BLaER1 (cell line): ENCODE measurements around the gene LRRC8C.

Experiments
- H3K27ac ChIP-seq: shearing (Covaris generic); formaldehyde crosslinking; 2 replicates; pipeline ENCODE4 v1.8.1; 2022
- H3K27me3 ChIP-seq: shearing (Covaris generic); formaldehyde crosslinking; 2 replicates; pipeline ENCODE4 v1.8.1; 2022
- H3K36me3 ChIP-seq: shearing (Covaris generic); formaldehyde crosslinking; 2 replicates; pipeline ENCODE4 v1.8.1; 2022
- H3K4me1 ChIP-seq: shearing (Covaris generic); formaldehyde crosslinking; 2 replicates; pipeline ENCODE4 v1.8.1; 2022
- H3K4me2 ChIP-seq: shearing (Covaris generic); formaldehyde crosslinking; 2 replicates; pipeline ENCODE4 v1.8.1; 2022
- H3K4me3 ChIP-seq: shearing (Covaris generic); formaldehyde crosslinking; 2 replicates; pipeline ENCODE4 v1.8.1; 2022
- H3K9ac ChIP-seq: shearing (Covaris generic); formaldehyde crosslinking; 2 replicates; pipeline ENCODE4 v1.8.1; 2022
- H3K9me3 ChIP-seq: shearing (Covaris generic); formaldehyde crosslinking; 2 replicates; pipeline ENCODE4 v1.8.1; 2022
- H4K20me1 ChIP-seq: shearing (Covaris generic); formaldehyde crosslinking; 2 replicates; pipeline ENCODE4 v1.8.1; 2022
- Cebpa-rat ChIP-seq: shearing (Covaris generic); IDR thresholded peaks from 2 replicates; pipeline ENCODE4 v1.8.1; 2022

Gene LRRC8C

DNA sequence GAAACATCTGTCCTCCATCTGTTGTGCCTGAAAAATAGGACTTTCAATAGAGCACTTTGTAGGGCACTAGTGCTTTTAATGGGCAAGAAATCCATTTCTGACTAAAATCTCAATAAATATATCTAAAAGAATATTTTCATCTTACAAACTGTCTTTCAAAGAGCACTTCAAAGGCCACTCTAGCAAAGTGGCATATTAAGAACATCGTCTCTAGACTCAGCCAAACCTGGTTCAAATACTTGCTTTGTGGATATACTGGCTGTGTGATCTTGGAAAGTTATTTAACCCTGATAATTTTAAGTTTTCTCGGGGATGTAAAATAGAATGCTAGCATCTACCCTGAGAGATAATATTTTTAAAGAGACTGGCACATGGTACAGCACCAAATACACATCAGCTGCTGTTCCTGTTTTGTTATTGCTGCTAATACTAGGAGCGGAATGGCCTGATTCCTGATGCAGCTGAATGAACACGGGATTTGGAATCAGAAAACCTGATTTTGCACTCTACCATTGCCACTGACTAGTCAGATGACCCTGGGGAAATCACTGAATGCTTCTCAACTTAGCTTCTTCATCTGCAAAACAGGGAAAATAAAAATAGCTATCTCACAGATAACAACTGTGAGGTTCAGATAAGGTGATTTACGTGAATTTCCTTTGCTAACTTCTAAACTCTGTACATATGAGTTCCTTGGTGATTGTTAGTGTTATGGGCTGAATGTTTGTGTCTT lies 25.2 kb upstream of the LRRC8C start:
- H3K27ac ChIP-seq, result no peak overlapping the region
- peak overlapping the region; percentile 49 for H3K4me2 ChIP-seq
- TF ChIP-seq Cebpa-rat, result no peak
- peaks cover 23% of the 10 kb centered on the region for H3K36me3 ChIP-seq
- no peaks in the 10 kb centered on the region for H4K20me1 ChIP-seq
- peaks cover 45% of the 10 kb centered on the region for H3K4me1 ChIP-seq
- H3K9ac ChIP-seq, result no peak overlapping the region
- H3K9me3 ChIP-seq, result no peaks in the 10 kb centered on the region
- no peak overlapping the region for H3K4me3 ChIP-seq
- H3K27me3 ChIP-seq, result no peaks in the 10 kb centered on the region

DNA sequence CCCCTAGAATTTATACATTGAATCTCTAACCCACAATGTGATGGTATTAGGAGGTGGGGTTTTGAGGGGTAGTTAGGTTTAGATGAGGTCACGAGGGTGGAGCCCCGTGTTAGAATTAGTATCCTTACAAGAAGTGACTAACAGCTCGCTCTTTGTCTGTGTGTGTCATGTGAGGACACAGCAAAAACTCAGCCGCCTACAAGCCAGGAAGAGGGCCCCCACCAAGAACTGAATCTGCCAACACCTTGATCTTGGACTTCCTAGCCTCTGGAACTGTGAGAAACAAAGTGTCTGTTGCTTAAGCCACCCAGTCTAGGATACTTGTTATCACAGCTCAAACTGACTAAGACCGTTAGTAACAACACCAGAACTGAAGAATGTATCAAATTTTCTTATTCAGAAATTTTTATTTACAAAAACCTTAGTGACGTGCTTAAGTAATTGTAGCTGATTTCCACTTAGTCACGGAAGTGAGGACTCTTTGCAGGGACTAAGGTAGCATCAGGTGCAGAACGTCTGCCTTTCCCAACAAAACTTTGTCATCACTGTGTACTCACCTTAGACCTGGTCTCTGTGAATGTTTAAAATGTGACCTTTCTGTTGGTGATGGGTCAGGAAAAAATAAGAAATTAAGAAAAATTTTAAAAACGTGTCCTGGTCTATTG lies 24.5 kb upstream of the LRRC8C start:
- Histone ChIP-seq H3K27me3 (no peaks in the 10 kb centered on the region), H3K4me2 (peak overlapping the region; percentile 49), H3K36me3 (peaks cover 23% of the 10 kb centered on the region), H3K4me1 (peaks cover 45% of the 10 kb centered on the region), H4K20me1 (no peaks in the 10 kb centered on the region), H3K9ac (no peak overlapping the region), H3K27ac (no peak overlapping the region), H3K9me3 (no peaks in the 10 kb centered on the region), H3K4me3 (no peak overlapping the region)
- no peak for TF ChIP-seq Cebpa-rat

DNA sequence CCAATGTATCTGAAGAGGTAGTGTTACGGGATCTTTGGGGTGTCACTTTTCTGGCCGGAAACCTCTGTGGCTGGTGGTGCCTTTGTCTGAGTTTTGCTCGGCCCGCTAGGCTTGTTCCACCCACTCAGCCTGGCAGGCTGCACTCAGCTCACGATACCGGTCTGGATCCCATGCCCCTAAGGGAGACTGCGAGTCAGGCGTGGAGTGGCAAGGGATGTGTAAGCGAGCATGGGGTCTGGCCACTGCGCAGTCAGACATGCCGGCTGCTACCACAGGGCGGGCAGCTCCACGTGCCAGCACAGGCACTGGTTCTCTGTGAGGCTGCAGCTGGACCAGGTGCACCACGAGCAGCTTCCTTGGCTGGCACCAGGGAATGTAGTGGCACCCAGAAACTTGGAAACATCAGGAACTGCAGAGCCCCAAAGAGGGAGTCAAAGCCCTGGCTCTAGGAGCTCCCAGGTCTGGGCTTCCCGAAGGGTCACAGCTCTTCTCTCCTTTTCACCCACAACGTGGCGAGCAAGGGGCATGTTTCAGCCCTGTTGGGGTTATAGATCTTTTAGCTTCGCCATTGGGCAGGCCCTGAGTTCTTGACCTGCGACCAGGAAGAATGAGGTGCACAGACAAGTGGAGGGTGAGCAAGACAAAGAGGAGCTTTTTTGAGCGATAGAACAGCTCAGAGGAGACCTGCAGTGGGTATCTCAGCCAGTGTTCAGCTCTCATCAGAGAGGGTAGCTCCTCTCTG lies 23.8 kb upstream of the LRRC8C start:
- no peak for TF ChIP-seq Cebpa-rat
- H3K9me3 ChIP-seq, result no peaks in the 10 kb centered on the region
- H3K27ac ChIP-seq, result no peak overlapping the region
- no peaks in the 10 kb centered on the region for H3K27me3 ChIP-seq
- H3K36me3 ChIP-seq, result peaks cover 23% of the 10 kb centered on the region
- H3K4me3 ChIP-seq, result no peak overlapping the region
- H3K9ac ChIP-seq, result no peak overlapping the region
- H3K4me1 ChIP-seq, result peaks cover 45% of the 10 kb centered on the region
- no peak overlapping the region for H3K4me2 ChIP-seq
- H4K20me1 ChIP-seq, result no peaks in the 10 kb centered on the region

DNA sequence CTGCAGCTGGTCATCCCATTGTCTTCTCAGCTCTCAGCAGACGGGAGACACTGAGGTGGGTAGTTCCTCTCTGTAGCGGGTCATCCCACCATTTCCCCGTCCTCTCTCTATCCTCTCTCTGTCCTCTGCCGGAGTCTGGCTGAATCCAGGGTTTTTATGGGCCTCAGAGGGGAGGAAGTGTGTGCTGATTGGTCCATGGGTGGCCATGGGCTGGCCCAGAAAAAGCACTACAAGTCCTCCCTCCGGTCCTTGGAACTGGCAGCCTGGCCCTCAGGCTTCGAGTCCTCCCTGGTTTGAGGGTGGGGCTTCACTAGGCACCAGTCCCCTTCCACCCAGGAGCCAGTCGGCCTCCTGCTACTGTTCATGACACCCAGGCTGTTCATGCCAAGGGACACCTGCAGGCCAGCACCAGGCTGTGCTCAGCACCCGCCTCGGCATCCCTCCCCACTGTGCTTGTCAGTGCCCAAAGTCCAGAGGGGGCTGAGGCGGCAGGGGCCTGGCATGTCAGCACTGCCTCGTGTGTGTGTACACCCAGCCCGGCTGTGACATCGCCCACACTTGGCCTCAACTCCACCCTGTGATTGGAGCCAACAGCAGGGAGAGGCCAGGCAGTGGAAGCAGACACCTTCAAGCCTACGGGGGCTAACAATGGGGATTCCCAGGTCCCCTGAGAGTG lies 23.0 kb upstream of the LRRC8C start:
- no peaks in the 10 kb centered on the region for H3K27me3 ChIP-seq
- H3K9ac ChIP-seq, result no peak overlapping the region
- no peaks in the 10 kb centered on the region for H4K20me1 ChIP-seq
- TF ChIP-seq Cebpa-rat, result no peak
- H3K36me3 ChIP-seq, result peaks cover 23% of the 10 kb centered on the region
- H3K4me1 ChIP-seq, result peaks cover 45% of the 10 kb centered on the region
- no peaks in the 10 kb centered on the region for H3K9me3 ChIP-seq
- H3K4me2 ChIP-seq, result peak overlapping the region; percentile 2; the same call in 1 of the 2 replicates
- H3K27ac ChIP-seq, result no peak overlapping the region
- H3K4me3 ChIP-seq, result no peak overlapping the region

DNA sequence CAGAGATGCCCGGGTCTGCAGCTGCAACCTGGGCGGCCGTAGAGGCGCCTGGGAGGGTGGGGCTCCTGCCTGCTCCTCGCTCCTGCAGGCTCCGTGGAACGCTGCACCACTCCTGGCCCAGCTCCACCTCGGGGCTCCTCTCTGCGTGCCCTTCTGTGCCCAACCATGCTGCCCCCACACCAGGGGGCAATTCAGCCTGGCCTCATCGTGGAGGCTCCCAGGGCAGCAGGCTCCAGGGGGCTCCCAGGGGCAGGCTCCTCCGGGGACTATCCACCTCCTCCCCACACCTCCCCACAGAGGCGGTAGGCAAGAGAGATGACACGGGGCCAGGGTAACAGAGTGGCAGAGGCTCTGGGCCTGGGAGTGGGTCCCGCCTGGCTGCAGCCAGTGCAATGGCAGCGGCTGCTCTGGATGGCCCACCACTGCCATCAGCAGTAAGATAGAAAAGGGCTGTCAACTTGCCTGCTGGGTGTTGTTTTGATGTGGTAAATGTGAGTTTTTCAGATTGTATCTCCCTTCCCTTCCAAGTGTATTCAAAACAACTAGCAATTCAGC lies 22.4 kb upstream of the LRRC8C start:
- H3K9ac ChIP-seq, result no peak overlapping the region
- no peak overlapping the region for H3K4me3 ChIP-seq
- TF ChIP-seq Cebpa-rat, result no peak
- no peaks in the 10 kb centered on the region for H3K9me3 ChIP-seq
- peaks cover 43% of the 10 kb centered on the region for H3K4me1 ChIP-seq
- no peaks in the 10 kb centered on the region for H3K27me3 ChIP-seq
- peaks cover 26% of the 10 kb centered on the region for H3K36me3 ChIP-seq
- H3K27ac ChIP-seq, result no peak overlapping the region
- H4K20me1 ChIP-seq, result no peaks in the 10 kb centered on the region
- H3K4me2 ChIP-seq, result peak overlapping the region; percentile 2; the same call in 1 of the 2 replicates

DNA sequence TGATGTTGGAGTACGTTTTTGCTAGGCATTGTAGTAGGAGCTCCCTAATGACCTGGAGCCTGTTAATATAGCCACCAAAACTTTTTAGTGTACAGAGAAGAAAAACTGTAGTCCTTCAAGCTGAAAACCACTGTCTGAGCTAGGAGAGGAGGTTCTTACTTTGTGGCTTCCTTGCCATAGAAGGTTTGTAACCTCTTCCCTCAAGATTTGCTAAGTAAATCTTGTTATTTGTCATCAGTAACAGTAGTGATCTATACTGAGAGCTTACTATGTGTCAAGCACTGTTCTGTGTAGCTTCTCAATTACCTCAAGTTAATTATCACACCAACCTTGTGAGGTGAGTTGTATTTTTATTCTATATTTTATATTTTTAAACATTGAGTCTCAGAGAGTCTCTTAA lies 21.2 kb upstream of the LRRC8C start:
- Histone ChIP-seq H3K4me3 (no peak overlapping the region), H3K27ac (no peak overlapping the region), H3K36me3 (peaks cover 36% of the 10 kb centered on the region), H3K4me1 (peaks cover 39% of the 10 kb centered on the region), H3K9me3 (no peaks in the 10 kb centered on the region), H4K20me1 (no peaks in the 10 kb centered on the region), H3K27me3 (no peaks in the 10 kb centered on the region), H3K4me2 (peak overlapping the region; percentile 12; the same call in 1 of the 2 replicates), H3K9ac (no peak overlapping the region)
- TF ChIP-seq Cebpa-rat, result no peak

DNA sequence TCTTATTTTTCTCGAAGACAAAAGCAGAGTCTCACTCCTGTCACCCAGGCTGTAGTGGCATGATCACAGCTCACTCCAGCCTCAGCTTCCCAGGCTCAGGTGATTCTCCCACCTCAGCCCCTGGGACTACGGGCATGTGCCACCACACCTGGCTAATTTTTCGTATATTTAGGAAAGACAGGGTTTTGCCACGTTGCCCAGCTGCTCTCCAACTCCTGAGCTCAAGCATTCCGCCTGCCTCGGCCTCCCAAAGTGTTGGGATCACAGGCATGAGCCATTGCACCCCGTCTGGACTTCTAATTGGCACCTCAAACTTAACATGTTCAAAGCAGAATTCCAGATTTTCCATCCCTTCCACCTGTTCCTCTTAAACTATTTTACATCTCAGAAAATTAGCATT lies 19.0 kb upstream of the LRRC8C start:
- Histone ChIP-seq H3K9ac (no peak overlapping the region), H3K27me3 (no peaks in the 10 kb centered on the region), H3K36me3 (peaks cover 52% of the 10 kb centered on the region), H3K4me2 (no peak overlapping the region), H3K27ac (no peak overlapping the region), H3K4me1 (peaks cover 25% of the 10 kb centered on the region), H3K9me3 (peaks cover 16% of the 10 kb centered on the region), H3K4me3 (no peak overlapping the region), H4K20me1 (no peaks in the 10 kb centered on the region)
- TF ChIP-seq Cebpa-rat, result no peak

DNA sequence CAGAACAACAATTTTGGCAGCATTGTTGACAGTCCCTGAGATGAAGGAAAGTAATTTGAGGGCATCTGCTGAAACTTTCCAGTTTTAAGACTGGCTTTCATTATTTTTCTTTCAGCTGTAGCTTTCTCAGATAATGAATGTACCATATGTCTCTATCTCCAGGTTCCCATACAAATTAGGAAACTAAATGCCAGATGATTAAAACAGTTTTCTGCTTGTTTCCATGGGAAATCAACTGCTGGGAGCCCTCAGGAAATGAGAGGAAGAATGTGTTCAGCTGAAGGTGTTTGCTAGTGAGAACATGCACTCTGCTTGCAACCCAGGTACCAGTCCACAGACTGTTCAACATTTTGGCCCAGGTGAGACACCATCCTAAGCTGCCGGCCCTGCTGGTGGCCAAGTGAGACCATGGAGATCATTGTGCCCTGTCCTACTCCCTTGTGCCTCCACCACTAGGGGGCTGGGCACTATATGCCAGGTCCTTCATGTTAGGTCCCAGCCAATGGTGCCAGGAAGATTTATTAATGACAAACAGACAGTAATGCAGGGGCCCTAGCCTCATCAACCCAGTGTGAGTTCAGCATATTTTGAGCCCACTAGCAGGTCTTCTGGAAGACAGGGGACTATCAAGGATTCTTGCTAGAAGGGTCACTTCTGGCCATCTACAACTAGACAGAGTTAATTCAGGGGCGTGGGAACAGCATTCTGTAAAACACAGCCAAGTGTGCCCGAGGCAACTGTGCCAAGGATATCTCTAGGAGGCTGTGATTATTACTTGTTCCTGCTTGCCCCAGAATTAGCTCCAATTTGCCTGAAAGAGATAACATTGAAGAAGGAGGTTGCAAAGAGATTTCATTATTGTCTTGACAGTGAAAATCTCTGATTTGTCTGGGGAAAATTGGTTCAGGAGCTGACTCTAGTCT lies 17.0 kb upstream of the LRRC8C start:
- Histone ChIP-seq H4K20me1 (no peaks in the 10 kb centered on the region), H3K27me3 (no peaks in the 10 kb centered on the region), H3K36me3 (peaks cover 33% of the 10 kb centered on the region), H3K4me2 (no peak overlapping the region), H3K27ac (no peak overlapping the region), H3K4me1 (peaks cover 15% of the 10 kb centered on the region), H3K9ac (no peak overlapping the region), H3K9me3 (peaks cover 16% of the 10 kb centered on the region), H3K4me3 (no peak overlapping the region)
- TF ChIP-seq Cebpa-rat, result no peak
